Prostate gland (tissue), 2 donors: ENCODE measurements around the gene FOXP1. TPM values are rescaled to one million over a fixed set of nuclear protein-coding genes. Genes with fewer than 3 reads are reported as not detected.

ENCODE experiments used
- DNase-seq: peaks from one replicate; pipeline ENCODE4 v3.0.0-alpha.2; 2019; ENCODE audit warnings: low spot score
- H3K27ac ChIP-seq, 2 donors: fragments of 200-600 bp; sonication (generic); 2 replicates each; pipeline ENCODE4 v1.5.1; 2017 to 2019
- H3K27me3 ChIP-seq: fragments of 200-600 bp; sonication (generic); replicated peaks from 2 replicates; pipeline ENCODE4 v1.5.1; 2019; ENCODE audit not compliant: insufficient read depth
- H3K36me3 ChIP-seq, 2 donors: fragments of 200-600 bp; sonication (generic); 1 replicate in 1 of 2; 2 replicates in 1 of 2; pipeline versions ENCODE4 v1.5.1 to v1.8.1; 2017 to 2019
- H3K4me1 ChIP-seq: fragments of 200-600 bp; sonication (generic); replicated peaks from 2 replicates; pipeline ENCODE4 v1.5.1; 2019
- H3K4me3 ChIP-seq, 2 donors: fragments of 200-600 bp; sonication (generic); 2 replicates each; pipeline ENCODE4 v1.5.1; 2017 to 2019
- H3K9me3 ChIP-seq: fragments of 200-600 bp; sonication (generic); 2 replicates; pipeline ENCODE4 v1.5.1; 2017
- POLR2A ChIP-seq: fragments of 450-650 bp; IDR thresholded peaks from one replicate; pipeline ENCODE4 v1.6.1; 2016; ENCODE audit warnings: antibody characterized with exemption, mild to moderate bottlenecking
- POLR2AphosphoS5 ChIP-seq: sonication (generic); formaldehyde crosslinking; IDR thresholded peaks from one replicate; pipeline ENCODE4 v1.6.1; 2017; ENCODE audit warnings: antibody characterized with exemption
- WGBS: methylation state at CpG from one replicate; pipeline ENCODE4 v1.1.5; 2018; 5-methylcytosine and 5-hydroxymethylcytosine counted together
- intact Hi-C: fragments of 100-400 bp; cut with DNase I; formaldehyde crosslinking; loops from one replicate; pipeline ENCODE4 v1.14.2; 2022
- total RNA-seq, 2 donors: library from RNA; depleted of rRNA; stranded (reverse); fragments of >200 nt; gene quantifications; one replicate each; pipeline ENCODE4 v1.1.0, GENCODE V29; 2016
- TF ChIP-seq, protein P1 (sequence below), 4 experiments: fragments of 200-600 bp in 2 of 4; fragments of 450-650 bp in 2 of 4; sonication (generic) in 2 of 4; IDR thresholded peaks; 1 replicate in 3 of 4; 2 replicates in 1 of 4; pipeline ENCODE4 v1.5.1; 2016 to 2019; ENCODE audit warnings: antibody characterized with exemption in 4 of 4, mild to moderate bottlenecking in 2 of 4, moderate library complexity in 2 of 4

FOXP1 gene
- total RNA-seq, 2 donors from 2014 or later, result 133 to 156 TPM

GRCh38 chr3:71513081-71513480 lies 70.4 kb downstream of the FOXP1 start:
- Histone ChIP-seq H3K4me1 (no peaks in the 10 kb centered on the region), H3K9me3 (no peaks in the 10 kb centered on the region), H3K27me3 (no peaks in the 10 kb centered on the region), H3K4me3 (no peak overlapping the region), H3K27ac (no peak overlapping the region), H3K36me3 (no peaks in the 10 kb centered on the region)
- WGBS, result 93% methylated on average over 6 of the region's 6 CpGs
- intact Hi-C loops, result no loop called here
- DNase-seq, result no peak
- TF ChIP-seq POLR2A (no peak), POLR2AphosphoS5 (no peak)
- TF ChIP-seq, protein P1, sequence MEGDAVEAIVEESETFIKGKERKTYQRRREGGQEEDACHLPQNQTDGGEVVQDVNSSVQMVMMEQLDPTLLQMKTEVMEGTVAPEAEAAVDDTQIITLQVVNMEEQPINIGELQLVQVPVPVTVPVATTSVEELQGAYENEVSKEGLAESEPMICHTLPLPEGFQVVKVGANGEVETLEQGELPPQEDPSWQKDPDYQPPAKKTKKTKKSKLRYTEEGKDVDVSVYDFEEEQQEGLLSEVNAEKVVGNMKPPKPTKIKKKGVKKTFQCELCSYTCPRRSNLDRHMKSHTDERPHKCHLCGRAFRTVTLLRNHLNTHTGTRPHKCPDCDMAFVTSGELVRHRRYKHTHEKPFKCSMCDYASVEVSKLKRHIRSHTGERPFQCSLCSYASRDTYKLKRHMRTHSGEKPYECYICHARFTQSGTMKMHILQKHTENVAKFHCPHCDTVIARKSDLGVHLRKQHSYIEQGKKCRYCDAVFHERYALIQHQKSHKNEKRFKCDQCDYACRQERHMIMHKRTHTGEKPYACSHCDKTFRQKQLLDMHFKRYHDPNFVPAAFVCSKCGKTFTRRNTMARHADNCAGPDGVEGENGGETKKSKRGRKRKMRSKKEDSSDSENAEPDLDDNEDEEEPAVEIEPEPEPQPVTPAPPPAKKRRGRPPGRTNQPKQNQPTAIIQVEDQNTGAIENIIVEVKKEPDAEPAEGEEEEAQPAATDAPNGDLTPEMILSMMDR (IDR thresholded peaks at IDR 0.05), result no peak

DNA sequence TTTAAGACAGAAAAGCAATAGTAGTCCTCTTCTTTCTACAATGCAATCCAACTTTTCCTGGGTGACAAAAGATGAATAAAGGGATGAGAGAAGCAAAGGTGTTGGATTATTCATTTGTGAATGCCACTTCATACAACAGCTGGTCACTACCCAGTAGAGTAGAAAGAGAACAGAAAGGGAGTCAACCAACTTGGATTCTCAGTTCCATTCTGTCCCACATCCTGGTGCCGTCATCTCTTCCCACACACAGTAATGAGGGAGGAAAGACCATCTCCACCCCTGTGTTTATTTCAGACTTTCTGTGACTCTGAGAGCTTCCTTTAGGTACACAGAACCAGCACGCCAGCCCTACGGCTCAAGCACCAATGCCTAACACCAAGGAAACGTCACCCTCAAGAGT lies 71.0 kb downstream of the FOXP1 start:
- Histone ChIP-seq H3K9me3 (no peaks in the 10 kb centered on the region), H3K4me1 (no peaks in the 10 kb centered on the region), H3K4me3 (no peak overlapping the region), H3K27me3 (no peaks in the 10 kb centered on the region), H3K27ac (no peak overlapping the region), H3K36me3 (no peaks in the 10 kb centered on the region)
- TF ChIP-seq POLR2AphosphoS5 (no peak), POLR2A (no peak)
- TF ChIP-seq, protein P1 (IDR thresholded peaks at IDR 0.05), result no peak
- no peak for DNase-seq
- WGBS, result 92% methylated on average over 4 of the region's 4 CpGs
- intact Hi-C loops, result no loop called here

DNA sequence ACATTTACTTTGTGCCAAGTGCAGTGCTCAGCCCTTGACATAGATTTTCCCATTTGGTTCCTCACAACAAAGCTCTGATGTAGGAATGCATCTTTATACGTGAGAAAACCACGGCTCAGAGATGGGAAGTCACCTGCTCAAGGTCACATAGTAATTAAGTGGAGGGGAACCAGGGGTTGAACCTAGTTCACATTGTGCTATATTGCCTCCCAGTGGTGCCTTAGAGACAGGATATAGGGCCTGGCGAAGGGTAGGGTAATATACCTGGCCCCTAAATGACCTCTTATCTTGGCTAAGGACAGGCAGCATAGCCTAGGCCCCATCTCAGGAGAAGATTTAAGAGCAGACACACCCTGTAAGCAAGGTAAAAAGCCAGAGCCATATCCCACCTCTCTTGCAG lies 71.5 kb downstream of the FOXP1 start:
- no peak for TF ChIP-seq POLR2A
- TF ChIP-seq POLR2AphosphoS5, result no peak
- TF ChIP-seq, protein P1 (IDR thresholded peaks at IDR 0.05), result no peak
- no peaks in the 10 kb centered on the region for H3K36me3 ChIP-seq
- H3K4me1 ChIP-seq, result no peaks in the 10 kb centered on the region
- no peak overlapping the region for H3K27ac ChIP-seq
- no peaks in the 10 kb centered on the region for H3K27me3 ChIP-seq
- H3K4me3 ChIP-seq, result no peak overlapping the region
- intact Hi-C loops, result no loop called here
- DNase-seq, result no peak
- WGBS, result 73% methylated on average over 3 of the region's 3 CpGs
- no peaks in the 10 kb centered on the region for H3K9me3 ChIP-seq

DNA sequence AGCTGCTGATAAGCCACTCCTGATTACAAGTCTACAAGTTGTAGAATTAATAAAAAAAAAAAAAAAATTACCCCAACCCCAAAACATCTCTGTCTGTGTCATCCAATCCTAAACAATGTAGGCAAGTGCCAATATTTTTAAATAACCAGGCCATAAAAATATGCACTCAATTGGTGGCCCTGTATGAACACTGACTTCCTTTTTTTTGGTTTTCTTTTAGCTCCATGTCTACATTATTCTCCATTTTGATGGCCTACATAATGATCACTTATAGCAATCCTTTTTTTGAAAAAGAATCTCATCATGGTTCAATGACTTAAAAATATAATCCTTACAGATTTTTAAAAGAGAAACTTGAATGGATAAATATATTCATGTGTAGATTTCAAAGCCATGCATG lies 72.1 kb downstream of the FOXP1 start:
- no peak overlapping the region for H3K27ac ChIP-seq
- no peaks in the 10 kb centered on the region for H3K4me1 ChIP-seq
- intact Hi-C loops, result no loop called here
- H3K4me3 ChIP-seq, result no peak overlapping the region
- H3K27me3 ChIP-seq, result no peaks in the 10 kb centered on the region
- no peaks in the 10 kb centered on the region for H3K9me3 ChIP-seq
- TF ChIP-seq POLR2A (no peak), POLR2AphosphoS5 (no peak)
- TF ChIP-seq, protein P1 (IDR thresholded peaks at IDR 0.05), result no peak
- no peaks in the 10 kb centered on the region for H3K36me3 ChIP-seq
- no peak for DNase-seq

DNA sequence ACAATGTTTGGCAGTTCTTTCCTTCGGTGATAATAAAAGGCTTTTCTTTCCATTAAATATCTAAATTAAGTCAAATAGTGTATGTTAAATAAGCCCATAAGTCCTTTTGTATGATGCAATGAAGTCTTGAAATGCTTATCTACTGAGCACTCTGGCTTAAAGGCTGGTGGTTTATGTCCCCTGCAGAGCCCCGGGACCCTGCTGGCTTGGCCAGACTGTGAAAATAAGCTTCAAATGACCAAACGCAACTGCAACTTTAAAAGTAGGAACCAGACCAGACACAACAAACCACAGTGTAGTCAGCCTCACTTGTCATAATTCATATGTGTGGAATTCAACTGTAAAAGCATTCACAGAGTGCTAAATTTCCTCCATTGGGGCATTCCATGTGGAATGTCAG lies 72.5 kb downstream of the FOXP1 start:
- H3K4me3 ChIP-seq, result no peak overlapping the region
- no peak overlapping the region for H3K27ac ChIP-seq
- 30% methylated on average over 3 of the region's 3 CpGs for WGBS
- H3K9me3 ChIP-seq, result no peaks in the 10 kb centered on the region
- intact Hi-C loops, result no loop called here
- H3K4me1 ChIP-seq, result no peaks in the 10 kb centered on the region
- H3K36me3 ChIP-seq, result no peaks in the 10 kb centered on the region
- TF ChIP-seq, protein P1 (IDR thresholded peaks at IDR 0.05), result no peak
- TF ChIP-seq POLR2A (no peak), POLR2AphosphoS5 (no peak)
- H3K27me3 ChIP-seq, result no peaks in the 10 kb centered on the region
- no peak for DNase-seq
